ENCODE results near the gene MRC2. TPM values are rescaled to one million over a fixed set of nuclear protein-coding genes. Genes with fewer than 3 reads are reported as not detected.

Gene MRC2
- total RNA-seq, 1 experiment from 2014 or later: 2.3 TPM

DNA sequence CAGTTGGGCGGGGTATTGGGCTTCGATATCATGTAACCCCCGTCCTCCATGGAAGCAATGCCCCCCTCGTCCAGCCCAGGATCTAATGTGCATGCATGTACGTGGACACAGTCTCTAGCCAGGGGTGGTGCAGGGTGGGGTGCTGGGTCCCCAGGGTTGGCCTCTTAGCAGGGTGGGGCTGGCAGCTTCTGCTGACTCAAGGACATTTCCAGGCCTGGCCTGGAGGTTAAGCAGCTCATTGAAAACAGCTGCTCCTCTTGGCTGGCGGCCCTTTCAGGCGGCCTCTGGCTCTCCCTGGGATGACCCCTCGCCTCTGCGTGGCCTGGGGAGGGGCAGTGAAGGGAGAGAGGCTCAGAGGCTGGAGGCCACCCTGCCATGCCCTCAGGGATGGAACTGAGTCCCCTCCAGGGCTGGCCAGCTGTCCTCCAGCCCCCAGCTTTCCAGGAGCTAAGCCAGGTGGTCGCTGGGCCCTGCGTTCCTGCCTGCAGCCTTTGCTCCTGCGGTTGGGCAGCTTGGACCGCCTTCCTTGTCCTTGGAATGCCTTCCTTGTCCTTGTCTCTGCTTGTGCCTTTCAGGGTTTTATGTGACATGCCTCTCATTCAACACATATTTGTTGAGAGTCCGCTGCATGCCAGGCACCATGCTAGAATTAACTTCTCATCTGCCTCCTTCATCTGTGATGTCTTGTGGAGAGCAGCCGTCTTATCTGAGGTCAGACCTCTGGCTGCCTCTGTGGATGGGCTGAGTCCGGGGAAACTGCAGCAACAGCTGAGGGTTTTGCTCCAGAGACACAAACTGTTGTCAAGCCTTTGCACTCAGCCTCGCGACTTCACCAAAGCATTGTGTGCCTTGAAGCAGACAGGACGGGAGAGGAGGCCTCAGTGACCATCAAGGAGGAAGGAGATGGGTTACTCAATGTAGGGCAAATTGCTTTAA is 26.6 kb downstream of the MRC2 start:
- no peak for TF ChIP-seq CTCF (IDR thresholded peaks at IDR 0.05; ENCODE audit: unreplicated experiment)
- intact Hi-C loops (cut with micrococcal nuclease; ENCODE audit: unreplicated experiment): no loop called here
- Mint-ChIP-seq H3K4me3 (ENCODE audit: low read depth, unreplicated experiment) (no peak overlapping the region), H3K27ac (ENCODE audit: unreplicated experiment) (no peak overlapping the region), H3K9me3 (ENCODE audit: low read depth, unreplicated experiment) (no peaks in the 10 kb centered on the region), H3K27me3 (ENCODE audit: unreplicated experiment) (no peaks in the 10 kb centered on the region), H3K4me1 (ENCODE audit: low read depth, unreplicated experiment) (no peaks in the 10 kb centered on the region), H3K36me3 (ENCODE audit: insufficient read depth, unreplicated experiment) (peaks cover 10% of the 10 kb centered on the region)
- CTCF ChIA-PET: no interaction called here
- DNase-seq: no peak
- no TSS peak for BruUV-seq (replicated peaks)

DNA sequence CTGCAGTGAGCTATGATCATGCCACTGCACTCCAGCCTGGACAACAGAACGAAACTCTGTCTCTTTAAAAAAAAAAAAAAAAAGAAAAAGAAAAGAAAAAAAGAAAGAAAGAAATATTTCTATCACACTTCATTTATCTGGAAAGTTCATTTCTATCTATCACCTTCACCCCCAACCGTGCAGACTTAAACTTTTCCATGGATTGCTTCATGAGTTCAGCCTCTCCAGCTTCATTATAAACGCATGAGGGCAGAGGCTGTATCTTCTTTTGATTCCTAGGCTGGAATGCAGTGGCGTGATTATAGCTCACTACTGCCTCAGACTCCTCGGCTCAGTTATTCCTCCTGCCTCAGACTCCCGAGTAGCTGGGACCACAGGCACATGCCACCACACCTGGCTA is 28.2 kb downstream of the MRC2 start:
- Mint-ChIP-seq H3K4me3 (ENCODE audit: low read depth, unreplicated experiment) (no peak overlapping the region), H3K27me3 (ENCODE audit: unreplicated experiment) (peaks cover 14% of the 10 kb centered on the region), H3K9me3 (ENCODE audit: low read depth, unreplicated experiment) (no peaks in the 10 kb centered on the region), H3K36me3 (ENCODE audit: insufficient read depth, unreplicated experiment) (peaks cover 10% of the 10 kb centered on the region), H3K27ac (ENCODE audit: unreplicated experiment) (no peak overlapping the region), H3K4me1 (ENCODE audit: low read depth, unreplicated experiment) (no peaks in the 10 kb centered on the region)
- BruUV-seq (replicated peaks): no TSS peak
- intact Hi-C loops (cut with micrococcal nuclease; ENCODE audit: unreplicated experiment): no loop called here
- TF ChIP-seq CTCF (IDR thresholded peaks at IDR 0.05; ENCODE audit: unreplicated experiment): no peak
- no peak for DNase-seq
- CTCF ChIA-PET: interaction anchor here (1.0 kb wide), 1 partner anchor 38 kb away, joined by 3 read pairs; no protein-coding TSS in a partner anchor

DNA sequence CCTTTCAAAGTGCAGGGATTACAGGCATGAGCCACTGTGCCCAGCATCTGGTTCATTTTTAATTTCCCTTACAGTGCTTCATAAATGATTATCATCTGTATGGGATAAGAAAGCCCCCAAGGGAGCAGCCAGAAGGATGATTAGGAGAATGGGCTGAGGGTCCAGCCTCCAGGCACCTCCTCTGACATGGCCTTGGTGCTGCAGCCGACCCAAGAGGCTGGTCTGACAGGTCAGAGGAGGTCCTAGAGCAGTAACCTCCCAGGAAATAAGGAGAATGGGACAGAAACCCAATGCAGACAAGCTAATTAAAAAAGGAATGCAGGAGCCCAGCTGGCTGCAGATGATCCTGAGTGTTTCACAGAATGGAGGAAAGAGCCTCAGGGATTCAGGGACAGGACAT is 29.0 kb downstream of the MRC2 start:
- Mint-ChIP-seq H3K9me3 (ENCODE audit: low read depth, unreplicated experiment) (peaks cover 4% of the 10 kb centered on the region), H3K4me3 (ENCODE audit: low read depth, unreplicated experiment) (no peak overlapping the region), H3K36me3 (ENCODE audit: insufficient read depth, unreplicated experiment) (peaks cover 10% of the 10 kb centered on the region), H3K27ac (ENCODE audit: unreplicated experiment) (no peak overlapping the region), H3K27me3 (ENCODE audit: unreplicated experiment) (peaks cover 22% of the 10 kb centered on the region), H3K4me1 (ENCODE audit: low read depth, unreplicated experiment) (no peaks in the 10 kb centered on the region)
- no peak for TF ChIP-seq CTCF (IDR thresholded peaks at IDR 0.05; ENCODE audit: unreplicated experiment)
- intact Hi-C loops (cut with micrococcal nuclease; ENCODE audit: unreplicated experiment): no loop called here
- CTCF ChIA-PET: interaction anchor here (0.5 to 0.6 kb wide), 2 partner anchors 1013 to 1086 kb away, joined by 4 to 5 read pairs; no protein-coding TSS in a partner anchor
- no TSS peak for BruUV-seq (replicated peaks)
- DNase-seq: no peak

GRCh38 chr17:62657145-62657665 is 29.7 kb downstream of the MRC2 start:
- DNase-seq: no peak
- peaks cover 29% of the 10 kb centered on the region for H3K27me3 Mint-ChIP-seq (ENCODE audit: unreplicated experiment)
- CTCF ChIA-PET: interaction anchor here (0.6 kb wide), 2 partner anchors 347 to 1012 kb away, joined by 4 to 5 read pairs; no protein-coding TSS in a partner anchor
- BruUV-seq (replicated peaks): no TSS peak
- no peak for TF ChIP-seq CTCF (IDR thresholded peaks at IDR 0.05; ENCODE audit: unreplicated experiment)
- H3K9me3 Mint-ChIP-seq (ENCODE audit: low read depth, unreplicated experiment): peaks cover 5% of the 10 kb centered on the region
- no peak overlapping the region for H3K27ac Mint-ChIP-seq (ENCODE audit: unreplicated experiment)
- H3K36me3 Mint-ChIP-seq (ENCODE audit: insufficient read depth, unreplicated experiment): peaks cover 9% of the 10 kb centered on the region
- intact Hi-C loops (cut with micrococcal nuclease; ENCODE audit: unreplicated experiment): no loop called here
- H3K4me3 Mint-ChIP-seq (ENCODE audit: low read depth, unreplicated experiment): no peak overlapping the region
- no peaks in the 10 kb centered on the region for H3K4me1 Mint-ChIP-seq (ENCODE audit: low read depth, unreplicated experiment)

All from Calu3 (cell line).